NCI-H187 (cell line): Measurements from ENCODE around the gene GCGR.

Experiments used
- DNase-seq, 2 experiments: peaks; one replicate each; lab custom pipeline; 2025; lab: John Stamatoyannopoulos, UW

Gene GCGR

DNA sequence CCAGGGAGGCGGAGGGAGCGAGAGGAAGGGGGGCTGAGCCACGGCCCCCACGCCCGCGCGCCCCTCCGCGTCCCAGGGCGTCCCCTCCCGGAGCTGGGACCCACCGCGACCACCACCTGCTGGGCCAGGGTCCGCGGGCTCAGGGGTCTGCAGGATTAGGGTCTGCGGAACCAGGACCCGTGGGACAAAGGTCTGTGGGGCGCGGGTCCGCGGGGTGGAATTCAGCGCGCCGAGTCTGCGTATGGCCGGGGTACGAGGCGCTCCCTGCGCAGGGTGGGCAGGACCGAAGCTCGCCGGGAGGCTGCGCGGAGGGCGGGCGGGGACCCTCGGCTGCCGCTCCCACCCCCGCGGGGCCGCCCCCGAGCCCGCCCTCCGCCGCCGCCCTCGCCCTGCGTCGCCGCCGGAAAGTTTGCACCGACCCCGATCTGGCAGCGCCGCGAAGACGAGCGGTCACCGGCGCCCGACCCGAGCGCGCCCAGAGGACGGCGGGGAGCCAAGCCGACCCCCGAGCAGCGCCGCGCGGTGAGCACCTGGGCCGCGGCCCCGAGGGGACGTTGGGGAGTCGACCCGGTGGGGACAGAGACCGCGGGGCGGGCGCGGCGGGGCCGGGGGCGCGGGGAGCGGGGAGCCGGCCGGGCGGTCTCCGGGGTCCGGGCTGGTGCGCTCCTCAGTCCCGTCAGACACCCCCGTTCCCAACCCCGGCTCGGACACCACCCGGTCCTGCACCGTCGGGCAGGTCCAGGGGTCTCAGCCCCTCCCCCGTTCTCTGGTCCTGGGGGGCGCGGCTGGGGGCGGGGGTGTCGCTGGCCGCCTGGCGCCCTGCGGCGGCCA lies at the start of gene GCGR:
GCGR (plus strand) TSS at position 423 of the 831 bp plus-strand sequence. CDS start 4,869 bp downstream, outside the sequence.
- no peak for DNase-seq

- no peak for DNase-seq
These were observed 11.0 kb upstream of the GCGR start for GRCh38 chr17:81792675-81793615.

DNA sequence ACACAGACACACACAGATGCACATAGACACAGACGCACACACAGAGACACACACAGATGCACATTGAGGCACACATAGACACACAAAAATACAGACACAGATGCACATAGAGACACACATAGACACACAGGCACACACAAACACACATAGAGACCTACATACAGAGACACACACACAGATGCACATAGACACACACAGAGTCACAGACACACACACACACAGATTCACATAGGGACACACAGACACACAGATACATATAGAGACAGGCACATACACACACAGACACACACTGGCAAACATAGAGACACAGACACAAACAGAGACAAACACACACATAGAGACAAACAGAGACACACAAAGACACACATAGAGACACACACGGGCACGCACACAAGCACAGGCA lies 9.9 kb upstream of the GCGR start:
- no peak for DNase-seq

DNA sequence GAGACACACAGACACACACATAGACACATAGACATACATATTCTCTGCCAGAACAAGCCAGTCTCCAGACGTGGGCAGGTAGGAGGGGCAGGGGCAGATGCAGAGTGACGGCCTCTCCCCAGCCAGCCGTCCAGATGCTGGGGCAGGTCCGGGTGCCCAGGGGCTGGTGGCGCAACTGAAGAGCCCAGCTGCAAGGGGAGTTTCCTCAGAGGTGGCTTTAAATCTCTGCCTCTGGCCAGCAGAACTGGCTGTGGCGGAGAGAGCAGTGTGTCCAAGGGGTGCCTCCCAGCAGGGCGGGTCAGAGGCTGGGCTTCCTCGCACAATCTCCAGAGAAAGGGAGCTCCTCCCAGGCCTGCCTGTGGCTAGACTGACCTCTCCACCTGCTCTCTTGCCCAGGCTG lies 9.4 kb upstream of the GCGR start:
- no peak for DNase-seq

- no peak for DNase-seq
These were observed 2.6 kb upstream of the GCGR start for GRCh38 chr17:81801327-81801726.

DNA sequence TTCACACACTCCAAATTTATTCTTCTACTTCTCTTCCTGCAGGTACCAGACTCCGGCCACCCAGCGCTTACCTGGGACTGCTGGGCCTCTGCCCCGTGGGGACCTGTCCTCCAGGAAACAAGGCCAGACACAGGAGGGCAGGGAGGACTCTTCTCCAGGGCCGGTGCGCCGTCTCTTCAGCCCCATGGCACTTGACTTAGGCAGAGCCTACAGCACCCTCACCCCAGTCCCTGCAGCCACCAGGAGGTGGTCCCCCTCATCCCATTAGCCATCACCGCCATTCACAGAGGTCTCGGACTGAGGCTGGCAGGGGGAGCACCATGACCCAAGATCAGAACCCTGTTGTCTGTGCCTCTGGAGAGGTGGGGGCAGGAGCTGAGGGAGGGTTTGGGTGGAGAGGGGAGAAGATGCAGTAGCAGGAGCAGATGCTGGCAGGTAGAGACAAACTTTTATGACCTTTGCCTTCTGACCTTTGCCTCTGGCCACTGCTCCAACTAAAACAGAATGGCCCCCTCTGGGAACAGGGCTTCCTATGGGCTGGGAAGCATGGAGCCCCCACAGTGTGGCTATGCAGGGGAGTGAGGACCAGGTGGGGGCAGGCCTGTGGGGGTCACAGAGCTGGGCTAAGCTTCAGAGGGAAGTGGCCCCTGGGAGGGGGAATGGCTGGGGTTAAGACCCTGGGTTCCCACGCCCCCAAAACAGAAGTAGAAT lies 1.7 kb upstream of the GCGR start:
- DNase-seq: no peak

DNA sequence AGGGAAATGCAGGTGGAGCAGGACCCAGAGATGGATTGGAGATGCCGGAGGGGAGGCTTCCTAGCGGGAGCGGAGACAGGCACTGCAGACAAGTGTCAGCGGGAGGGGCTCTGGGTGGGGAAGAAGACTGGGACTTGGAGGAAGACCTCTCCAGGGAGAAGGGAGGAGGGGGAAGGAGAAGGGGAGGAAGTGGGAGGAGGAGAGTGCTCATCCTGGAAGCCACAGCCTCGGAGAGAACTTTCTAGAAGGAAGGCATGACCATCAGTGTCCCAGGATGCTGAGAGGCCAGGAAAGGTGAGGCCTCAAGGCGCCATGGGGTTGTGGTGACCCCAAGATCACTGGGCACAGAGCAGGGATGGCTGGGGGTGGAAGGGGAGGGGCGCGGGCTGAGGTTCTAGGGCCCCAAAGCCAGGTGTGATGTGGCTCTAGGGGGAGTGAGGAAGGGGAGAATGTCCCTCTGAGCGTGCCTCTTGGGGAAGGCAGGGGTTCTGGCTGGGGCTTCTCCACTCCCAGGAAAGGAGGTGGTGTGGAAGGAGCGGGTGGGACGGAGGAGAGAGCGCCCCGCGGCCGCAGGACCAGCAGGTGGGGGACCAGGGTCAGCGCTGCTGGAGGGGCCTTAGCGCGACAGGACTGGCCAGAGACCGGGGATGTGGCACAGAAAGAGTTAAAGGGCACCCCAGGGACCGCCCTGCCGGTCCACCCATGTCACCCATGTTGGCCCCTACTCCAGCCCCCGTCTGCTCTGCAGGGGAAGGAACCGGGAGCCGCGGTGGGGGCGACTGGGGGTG lies 900 bp upstream of the GCGR start:
- DNase-seq: no peak

GRCh38 chr17:81804559-81805399 lies 829 bp downstream of the GCGR start:
- DNase-seq: no peak

DNA sequence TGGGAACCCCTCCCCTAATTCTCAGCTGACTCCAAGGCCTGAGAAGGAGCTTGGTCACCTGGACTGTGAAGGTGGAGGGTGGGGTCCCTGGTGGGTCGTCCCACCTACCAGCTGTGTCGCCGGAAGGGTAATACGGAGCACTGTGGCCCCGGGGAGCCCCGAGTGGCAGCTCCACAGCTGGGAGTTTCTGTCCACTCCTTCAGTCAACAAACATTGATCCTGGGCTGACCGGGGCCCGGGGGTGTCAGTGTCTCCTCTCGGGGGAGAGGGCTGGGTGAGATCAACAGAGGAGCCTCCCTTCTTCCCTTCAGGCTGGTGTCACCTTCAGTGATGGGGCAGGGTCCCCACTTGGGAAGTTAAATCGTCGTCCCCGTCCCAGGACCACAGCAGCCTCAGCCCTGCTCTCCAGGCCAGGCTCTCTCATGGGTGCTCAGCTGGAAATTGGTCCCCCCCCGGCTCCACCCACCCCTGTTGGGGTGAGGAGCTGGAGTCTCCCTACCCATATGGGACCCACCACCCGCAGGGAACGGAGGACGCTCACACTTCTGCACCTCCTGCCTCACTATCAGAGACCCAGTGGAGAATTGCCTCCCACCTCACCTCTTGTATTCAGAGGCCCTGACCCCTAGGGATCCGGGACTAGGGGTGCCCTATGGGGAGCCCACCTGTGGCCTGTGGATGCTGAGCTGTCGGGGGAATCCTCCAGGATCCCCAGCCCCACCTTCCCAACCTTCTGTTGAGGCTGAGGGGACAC lies 1.9 kb downstream of the GCGR start:
- no peak for DNase-seq

DNA sequence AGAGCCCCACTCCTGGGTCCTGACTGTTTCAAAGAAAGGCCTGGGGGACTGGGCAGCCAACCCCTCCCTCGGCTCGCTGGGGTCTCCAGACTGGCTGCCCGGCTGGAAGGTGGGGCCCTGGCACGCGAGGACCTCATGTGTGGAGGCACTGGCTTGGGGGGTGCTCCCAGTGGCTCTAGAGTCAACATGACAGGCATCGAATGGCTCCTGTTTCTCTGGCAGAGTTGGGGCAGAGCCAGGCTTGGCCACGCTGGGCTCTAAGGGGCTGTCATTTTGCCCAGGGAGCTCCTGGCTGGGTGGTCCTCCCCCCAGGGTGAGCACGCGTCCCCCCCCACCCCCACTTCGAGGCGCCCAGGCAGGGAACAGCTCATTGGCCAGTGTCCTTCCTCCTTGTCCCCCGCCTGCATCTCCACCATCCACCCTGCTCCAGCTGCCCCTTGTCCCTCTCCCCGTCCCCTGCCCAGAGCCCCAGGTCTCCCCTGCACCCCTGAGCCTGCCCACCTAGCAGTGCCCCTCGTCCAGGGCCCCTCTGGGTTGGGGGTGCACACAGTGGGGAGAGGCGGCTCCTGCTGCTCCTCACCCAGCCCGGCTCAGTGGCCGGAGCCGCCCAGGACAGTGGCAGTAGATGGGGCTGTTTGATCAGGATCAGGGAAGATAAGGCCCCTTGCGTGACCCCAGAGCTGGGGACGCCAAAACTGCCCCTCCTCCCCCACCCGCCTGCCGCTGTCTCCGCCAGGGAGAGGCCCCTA lies 2.7 kb downstream of the GCGR start:
- no peak for DNase-seq

DNA sequence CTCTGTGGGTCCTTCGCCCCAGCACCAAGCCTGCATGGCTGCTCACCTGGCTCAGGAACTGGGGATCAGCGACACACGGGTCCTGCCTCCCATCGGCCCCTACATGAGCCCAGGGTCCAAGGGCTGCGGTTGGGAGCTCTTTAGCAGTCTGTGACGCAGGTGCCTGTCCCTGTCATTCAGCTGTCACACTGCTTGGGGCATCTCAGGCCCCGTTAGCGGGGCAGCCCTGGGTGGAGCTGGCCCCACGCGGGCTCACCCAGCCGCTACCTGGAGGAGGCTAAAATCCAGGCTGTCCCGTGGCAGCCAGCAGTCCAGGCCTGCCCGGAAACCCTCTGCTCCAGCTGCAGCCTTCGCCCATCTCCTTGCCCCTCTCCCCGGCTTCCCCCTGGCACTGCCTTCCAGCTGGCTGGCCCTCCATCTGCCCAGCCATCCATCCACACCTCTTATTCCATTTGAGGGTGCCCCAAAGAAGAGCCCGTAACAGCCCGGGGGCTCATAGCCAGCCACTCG lies 3.3 kb downstream of the GCGR start:
- DNase-seq: no peak

- DNase-seq: no peak
These were observed 3.9 kb downstream of the GCGR start for GRCh38 chr17:81807839-81808238.

DNA sequence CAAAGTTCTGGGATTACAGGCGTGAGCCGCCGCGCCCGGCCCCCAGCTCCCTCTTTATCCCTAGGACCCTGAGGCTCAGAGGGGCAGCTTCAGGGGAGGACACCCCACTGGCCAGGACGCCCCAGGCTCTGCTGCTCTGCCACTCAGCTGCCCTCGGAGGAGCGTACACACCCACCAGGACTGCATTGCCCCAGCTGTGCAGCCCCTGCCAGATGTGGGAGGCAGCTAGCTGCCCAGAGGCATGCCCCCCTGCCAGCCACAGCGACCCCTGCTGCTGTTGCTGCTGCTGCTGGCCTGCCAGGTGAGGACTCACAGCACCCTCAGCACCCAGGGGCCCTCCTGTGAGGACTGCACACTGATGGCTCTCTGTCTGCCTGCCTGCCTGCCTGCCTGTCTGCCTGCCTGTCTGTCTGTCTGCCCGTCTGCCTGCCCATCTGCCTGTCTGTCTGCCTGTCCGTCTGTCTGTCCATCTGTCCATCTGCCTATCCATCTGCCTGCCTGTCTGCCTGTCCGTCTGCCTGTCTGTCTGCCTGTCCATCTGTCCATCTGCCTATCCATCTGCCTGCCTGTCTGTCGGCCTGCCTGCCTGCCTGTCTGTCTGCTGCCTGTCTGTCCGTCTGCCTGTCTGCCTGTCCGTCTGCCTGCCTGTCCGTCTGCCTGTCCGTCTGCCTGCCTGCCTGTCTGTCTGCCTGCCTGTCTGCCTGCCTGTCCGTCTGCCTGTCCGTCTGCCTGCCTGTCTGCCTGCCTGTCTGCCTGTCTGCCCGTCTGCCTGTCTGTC lies 5.0 kb downstream of the GCGR start:
- no peak for DNase-seq

- DNase-seq: no peak
These were observed 5.6 kb downstream of the GCGR start for GRCh38 chr17:81809556-81809998.

DNA sequence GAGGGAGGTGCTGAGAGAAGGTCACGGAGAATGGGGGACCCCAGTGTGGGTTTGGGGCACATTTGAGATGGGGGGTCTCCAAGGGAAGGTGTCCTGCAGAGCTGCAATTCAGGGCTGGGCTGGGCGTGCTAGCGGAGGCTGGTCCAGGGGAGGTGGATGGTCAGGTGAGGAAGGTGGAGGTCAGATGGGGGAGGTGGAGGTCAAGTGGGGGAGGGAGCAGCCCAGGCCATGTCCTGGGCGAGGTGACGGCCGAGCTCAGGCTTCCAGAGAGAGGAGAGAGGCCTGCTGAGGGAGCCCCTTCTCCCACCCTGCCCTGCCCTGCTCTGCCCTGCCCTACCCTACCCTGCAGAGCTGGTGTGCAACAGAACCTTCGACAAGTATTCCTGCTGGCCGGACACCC lies 6.5 kb downstream of the GCGR start:
- DNase-seq: no peak

- DNase-seq: no peak
These were observed 7.1 kb downstream of the GCGR start for GRCh38 chr17:81810892-81811704.
